ENCODE results near the gene SMTN.

Gene SMTN

GRCh38 chr22:31140746-31141145 lies 59.6 kb downstream of the SMTN start:
- TF ChIP-seq CTCF (IDR thresholded peaks at IDR 0.05; ENCODE audit: control insufficient read depth, extremely low read depth, insufficient read depth) = no peak
- DNase-seq (ENCODE audit: low read depth) = no peak
- H3K4me3 ChIP-seq (ENCODE audit: low read depth, low read length) = no peak overlapping the region

- no peak for TF ChIP-seq CTCF (IDR thresholded peaks at IDR 0.05; ENCODE audit: control insufficient read depth, extremely low read depth, insufficient read depth)
- no peak for DNase-seq (ENCODE audit: low read depth)
- no peak overlapping the region for H3K4me3 ChIP-seq (ENCODE audit: low read depth, low read length)
Measured at GRCh38 chr22:31141551-31141950, 60.4 kb downstream of the SMTN start.

- DNase-seq (ENCODE audit: low read depth) = no peak
- H3K4me3 ChIP-seq (ENCODE audit: low read depth, low read length) = no peak overlapping the region
- no peak for TF ChIP-seq CTCF (IDR thresholded peaks at IDR 0.05; ENCODE audit: control insufficient read depth, extremely low read depth, insufficient read depth)
Measured at GRCh38 chr22:31142285-31142684, 61.2 kb downstream of the SMTN start.

GRCh38 chr22:31143038-31143437 lies 61.9 kb downstream of the SMTN start:
- no peak for TF ChIP-seq CTCF (IDR thresholded peaks at IDR 0.05; ENCODE audit: control insufficient read depth, extremely low read depth, insufficient read depth)
- no peak overlapping the region for H3K4me3 ChIP-seq (ENCODE audit: low read depth, low read length)
- no peak for DNase-seq (ENCODE audit: low read depth)

- H3K4me3 ChIP-seq (ENCODE audit: low read depth, low read length) = no peak overlapping the region
- no peak for TF ChIP-seq CTCF (IDR thresholded peaks at IDR 0.05; ENCODE audit: control insufficient read depth, extremely low read depth, insufficient read depth)
- no peak for DNase-seq (ENCODE audit: low read depth)
Measured at GRCh38 chr22:31143537-31143936, 62.4 kb downstream of the SMTN start.

GRCh38 chr22:31144223-31144622 lies 63.1 kb downstream of the SMTN start:
- H3K4me3 ChIP-seq (ENCODE audit: low read depth, low read length) = no peak overlapping the region
- no peak for TF ChIP-seq CTCF (IDR thresholded peaks at IDR 0.05; ENCODE audit: control insufficient read depth, extremely low read depth, insufficient read depth)
- no peak for DNase-seq (ENCODE audit: low read depth)

GRCh38 chr22:31148488-31148887 lies 67.4 kb downstream of the SMTN start:
- no peak for DNase-seq (ENCODE audit: low read depth)
- TF ChIP-seq CTCF (IDR thresholded peaks at IDR 0.05; ENCODE audit: control insufficient read depth, extremely low read depth, insufficient read depth) = no peak
- H3K4me3 ChIP-seq (ENCODE audit: low read depth, low read length) = no peak overlapping the region
